K562 (cell line): ENCODE measurements around the gene FBN1. TPM values are rescaled to one million over a fixed set of nuclear protein-coding genes. Genes with fewer than 3 reads are reported as not detected.
A peak's percentile ranks its signal among the peaks of the same experiment; 100 is the strongest.

Source experiments
- ATAC-seq: fragments of 200-7000 bp; cut with Tn5 transposase; 3 replicates; pipeline ENCODE4 v1.9.1; 2020; ENCODE audit warnings: moderate library complexity
- BruUV-seq: library from RNA; stranded (reverse); fragments of 400-500 nt; replicated peaks from 2 replicates; lab custom pipeline; 2021; lab: Mats Ljungman, UMichigan
- CTCF ChIA-PET: fragments of 300-600 bp; formaldehyde crosslinking; extraction: SDS; loops from one replicate; lab custom pipeline; 2021; ENCODE audit warnings: low intra/inter-chr PET ratio; lab: Yijun Ruan, JAX
- POLR2A ChIA-PET: fragments of 300-600, 350-650 bp; sonication (Branson Sonifier 250); formaldehyde crosslinking; extraction: SDS; loops from one replicate; lab custom pipeline; 2021; ENCODE audit warnings: antibody characterized with exemption, inconsistent platforms; lab: Yijun Ruan, JAX
- DNase-seq, 4 experiments: peaks; one replicate each; pipeline versions ENCODE4 v3.0.0 to v3.0.0-alpha.2; 2011 to 2018; ENCODE audit warnings: low spot score in 3 of 4, mixed read lengths in 3 of 4; ENCODE audit errors: extremely low read depth in 1 of 4
- FAIRE-seq: peaks from 2 replicates; lab custom pipeline; 2011; peaks lifted over from hg19 to GRCh38; lab: Jason Lieb, UNC
- H2AFZ ChIP-seq: 2 replicates; pipeline ENCODE4 v1.6.0; 2011; ENCODE audit warnings: low read depth, low read length, control low read depth, inconsistent platforms
- H3K27ac ChIP-seq: fragments of 200-600 bp; 3 replicates; pipeline ENCODE4 v1.8.0; 2011; ENCODE audit warnings: low read depth, mild to moderate bottlenecking, control low read depth, inconsistent platforms, low read length, moderate library complexity, mixed read lengths; ENCODE audit errors: extremely low read depth
- H3K27me3 ChIP-seq, 2 experiments: fragments of 300-600 bp in 1 of 2; 2 replicates in 1 of 2; 3 replicates in 1 of 2; pipeline versions ENCODE4 v1.6.0 to v1.8.0; 2011; ENCODE audit warnings: inconsistent platforms in 2 of 2, low read length in 2 of 2, mild to moderate bottlenecking in 1 of 2, mixed read lengths in 1 of 2, moderate library complexity in 1 of 2; ENCODE audit not compliant: control insufficient read depth in 2 of 2, insufficient read depth in 2 of 2
- H3K36me3 ChIP-seq: fragments of 300-600 bp; 3 replicates; pipeline ENCODE4 v1.8.0; 2011; ENCODE audit warnings: mild to moderate bottlenecking, low read length, inconsistent platforms; ENCODE audit not compliant: control insufficient read depth, insufficient read depth
- H3K4me1 ChIP-seq, 2 experiments: fragments of 200-600 bp in 1 of 2; replicated peaks in 1 of 2; 2 replicates in 1 of 2; 3 replicates in 1 of 2; pipeline versions ENCODE4 v1.5.1 to v1.8.0; 2011; ENCODE audit warnings: inconsistent platforms in 2 of 2, low read length in 2 of 2, mild to moderate bottlenecking in 1 of 2, mixed read lengths in 1 of 2, moderate library complexity in 1 of 2; ENCODE audit not compliant: control insufficient read depth in 2 of 2, insufficient read depth in 2 of 2
- H3K4me2 ChIP-seq: 2 replicates; pipeline ENCODE4 v1.6.1; 2011; ENCODE audit warnings: low read length, control low read depth, inconsistent platforms, mixed read lengths; ENCODE audit not compliant: insufficient read depth
- H3K4me3 ChIP-seq: fragments of 200-600 bp; sonication (generic), shearing (Covaris generic); 2 replicates; pipeline ENCODE4 v1.5.1; 2016; ENCODE audit warnings: control low read depth, inconsistent platforms
- H3K79me2 ChIP-seq: fragments of 200-600 bp; 3 replicates; pipeline ENCODE4 v1.8.0; 2011; ENCODE audit warnings: low read length, inconsistent platforms; ENCODE audit not compliant: control insufficient read depth, insufficient read depth
- H3K9ac ChIP-seq, 2 experiments: 2 replicates each; pipeline versions ENCODE4 v1.6.0 to v1.6.1; 2011; ENCODE audit warnings: low read depth in 2 of 2, low read length in 2 of 2, control low read depth in 1 of 2, inconsistent platforms in 1 of 2, mild to moderate bottlenecking in 1 of 2, mixed read lengths in 1 of 2; ENCODE audit not compliant: insufficient read depth in 1 of 2
- H3K9me1 ChIP-seq: one replicate; pipeline ENCODE4 v1.6.0; 2011; ENCODE audit warnings: inconsistent platforms, mild to moderate bottlenecking, low read length, moderate library complexity; ENCODE audit not compliant: control insufficient read depth, insufficient read depth
- H3K9me3 ChIP-seq: replicated peaks from 2 replicates; pipeline ENCODE4 v1.5.1; 2011; ENCODE audit warnings: low read depth, low read length, inconsistent platforms; ENCODE audit not compliant: control insufficient read depth, insufficient read depth
- H4K20me1 ChIP-seq: replicated peaks from 2 replicates; pipeline ENCODE4 v1.6.1; 2011; ENCODE audit warnings: low read length, inconsistent platforms, mixed read lengths; ENCODE audit not compliant: control insufficient read depth, insufficient read depth
- CBFA2T3 ChIP-seq: fragments of 450-650 bp; IDR thresholded peaks from 2 replicates; pipeline ENCODE4 v1.6.1; 2017
- CBX2 ChIP-seq: fragments of 200-600 bp; sonication (generic); IDR thresholded peaks from one replicate; pipeline ENCODE4 v1.6.1; 2012; ENCODE audit warnings: mild to moderate bottlenecking, low read length, inconsistent platforms; ENCODE audit not compliant: insufficient read depth, poor library complexity, severe bottlenecking
- CEBPG ChIP-seq, 3 experiments: fragments of 200-800 bp in 1 of 3; sonication (Bioruptor generic) in 1 of 3; sonication (generic) in 1 of 3; formaldehyde crosslinking in 1 of 3; IDR thresholded peaks in 2 of 3; conservative IDR thresholded peaks in 1 of 3; 2 replicates each; pipeline versions ENCODE4 v1.6.1 to v1.8.0; 2016 to 2022; ENCODE audit warnings: missing compliant biosample characterization in 2 of 3, missing genetic modification characterization in 2 of 3, mild to moderate bottlenecking in 1 of 3, missing genetic modification reagents in 1 of 3
- E2F1 ChIP-seq: sonication (generic); formaldehyde crosslinking; IDR thresholded peaks from 2 replicates; pipeline ENCODE4 v1.8.1; 2023; ENCODE audit warnings: mild to moderate bottlenecking, missing genetic modification reagents, moderate library complexity
- FOSL1 ChIP-seq: fragments of 200-800 bp; sonication (Bioruptor generic); conservative IDR thresholded peaks from 2 replicates; pipeline ENCODE4 v1.6.1; 2016; ENCODE audit warnings: missing genetic modification characterization, missing compliant biosample characterization
- GTF2B ChIP-seq: IDR thresholded peaks from 2 replicates; pipeline ENCODE4 v1.6.1; 2011; ENCODE audit not compliant: insufficient read length; ENCODE audit errors: extremely low read depth
- HSF4 ChIP-seq: fragments of 250-450 bp; sonication (Bioruptor Pico); IDR thresholded peaks from 2 replicates; pipeline ENCODE4 v2.1.2; 2022; ENCODE audit warnings: mild to moderate bottlenecking, moderate library complexity, borderline replicate concordance
- JUN ChIP-seq, 2 experiments: sonication (generic) in 1 of 2; formaldehyde crosslinking in 1 of 2; IDR thresholded peaks; 2 replicates each; pipeline versions ENCODE4 v1.6.1 to v1.8.0; 2012 to 2022; ENCODE audit warnings: borderline replicate concordance in 2 of 2, mild to moderate bottlenecking in 2 of 2, improper control_type of control experiment in 1 of 2, low read depth in 1 of 2, low read length in 1 of 2, missing genetic modification reagents in 1 of 2
- JUND ChIP-seq, 2 experiments: IDR thresholded peaks; 2 replicates in 1 of 2; 3 replicates in 1 of 2; pipeline ENCODE4 v1.6.1; 2011; ENCODE audit warnings: borderline replicate concordance in 2 of 2, low read depth in 2 of 2, low read length in 2 of 2, improper control_type of control experiment in 1 of 2, missing biosample characterization in 1 of 2, missing genetic modification characterization in 1 of 2, missing genetic modification reagents in 1 of 2
- KDM2B ChIP-seq: fragments of 250-450 bp; sonication (Bioruptor Pico); IDR thresholded peaks from 2 replicates; pipeline ENCODE4 v1.8.0; 2021; ENCODE audit warnings: mild to moderate bottlenecking, moderate library complexity
- NRF1 ChIP-seq, 2 experiments: fragments of 450-650 bp; IDR thresholded peaks in 1 of 2; conservative IDR thresholded peaks in 1 of 2; 2 replicates each; pipeline ENCODE4 v1.6.1; 2014; ENCODE audit warnings: mild to moderate bottlenecking in 2 of 2
- PRMT5 ChIP-seq: sonication (generic); formaldehyde crosslinking; IDR thresholded peaks from 2 replicates; pipeline ENCODE4 v1.5.0; 2020; ENCODE audit warnings: missing genetic modification reagents
- RCOR1 ChIP-seq, 2 experiments: IDR thresholded peaks; 2 replicates each; pipeline ENCODE4 v1.6.1; 2012; ENCODE audit warnings: low read depth in 2 of 2, low read length in 2 of 2, borderline replicate concordance in 1 of 2, improper control_type of control experiment in 1 of 2
- VEZF1 ChIP-seq: fragments of 200-800 bp; sonication (Bioruptor generic); IDR thresholded peaks from 2 replicates; pipeline ENCODE4 v1.6.1; 2017; ENCODE audit warnings: missing genetic modification characterization, missing compliant biosample characterization
- XRCC5 ChIP-seq: fragments of 200-400 bp; formaldehyde crosslinking; IDR thresholded peaks from 2 replicates; pipeline ENCODE4 v1.6.1; 2017; ENCODE audit warnings: low read depth, mild to moderate bottlenecking, low read length
- ZC3H11A ChIP-seq: IDR thresholded peaks from 2 replicates; pipeline ENCODE4 v1.6.1; 2012; ENCODE audit warnings: low read depth, low read length, improper control_type of control experiment
- WGBS: fragments of 100-300 bp; shearing (Covaris generic); methylation state at CpG from one replicate; pipeline ENCODE4 v1.1.6; 2016; ENCODE audit warnings: low coverage, mixed read lengths; ENCODE audit not compliant: insufficient coverage; ENCODE audit errors: missing lambda C conversion rate; 5-methylcytosine and 5-hydroxymethylcytosine counted together
- in situ Hi-C: fragments of 300-500 bp; cut with MboI; formaldehyde crosslinking; loops from 4 replicates; pipeline ENCODE4 v1.15.0; 2018; ENCODE audit warnings: inconsistent platforms, mixed read lengths
- intact Hi-C: fragments of 100-400 bp; cut with micrococcal nuclease; formaldehyde crosslinking; loops from 2 replicates; pipeline ENCODE4 v1.14.2; 2022
- polyA plus RNA-seq, 8 experiments: library from polyadenylated mRNA; depleted of rRNA in 4 of 8; stranded (reverse) in 5 of 8; unstranded in 3 of 8; fragments of >200 nt; fragmentation: Nextera tagmentation in 2 of 8; fragmentation: Illumina TruSeq in 1 of 8; extraction: Ambion mirVana in 2 of 8; extraction: Trizol in 1 of 8; gene quantifications; 2 replicates each; pipeline versions ENCODE4 v1.2.1 to v1.2.3, GENCODE V29; 2011 to 2014; ENCODE audit warnings: inconsistent platforms in 1 of 8, missing spikeins in 1 of 8
- total RNA-seq, 7 experiments: library from RNA; depleted of rRNA in 6 of 7; stranded (reverse); fragments of >200 nt in 6 of 7; fragmentation: Illumina TruSeq in 2 of 7; extraction: Trizol in 2 of 7; gene quantifications; 2 replicates each; pipeline versions ENCODE4 v1.2.1 to v1.2.3, GENCODE V29; 2011 to 2021; ENCODE audit warnings: low replicate concordance in 1 of 7

FBN1 gene
- total and polyA plus RNA-seq, 9 of the 15 experiments (the other 6 are each of a cell fraction or from before 2014, with no cell fraction given) = 0.15 to 1.2 (median 0.60) TPM

- in situ Hi-C loops = loop anchor here (25.0 kb wide), 2 partner anchors 438 to 1763 kb away; partner anchors contain the start of gene CEP152
- no peak overlapping the region for H2AFZ ChIP-seq
- intact Hi-C loops = no loop called here
- 0 out of 2 replicates have a peak, but pooled peaks have one; percentile 45 for TF ChIP-seq JUN (IDR thresholded peaks at IDR 0.05; ENCODE audit: borderline replicate concordance, low read depth, low read length)
- TF ChIP-seq JUN (CRISPR knock-in tag; IDR thresholded peaks at IDR 0.05; ENCODE audit: borderline replicate concordance) = no peak
- TF ChIP-seq VEZF1 (CRISPR knock-in tag) = peak; percentile 48
- no peak for TF ChIP-seq E2F1 (CRISPR knock-in tag)
- TF ChIP-seq JUND (IDR thresholded peaks at IDR 0.05; ENCODE audit: borderline replicate concordance, low read depth, low read length) = peak; percentile 67; the same call in 1 of the 2 replicates
- peak; percentile 54; the same call in 1 of the 3 replicates for TF ChIP-seq JUND (tag; IDR thresholded peaks at IDR 0.05; ENCODE audit: borderline replicate concordance, low read depth, low read length)
- no peak for TF ChIP-seq GTF2B
- peak; percentile 26; the same call in 1 of the 2 replicates for TF ChIP-seq CBFA2T3
- TF ChIP-seq RCOR1 (IDR thresholded peaks at IDR 0.05; ENCODE audit: borderline replicate concordance in 1 of 2, low read depth in 2 of 2, low read length in 2 of 2) = 0 out of 4 replicates have a peak, but pooled peaks of 1 of the 2 experiments have one; percentile 17
- no peak for TF ChIP-seq XRCC5
- no peak for TF ChIP-seq CEBPG (CRISPR knock-in tag; IDR thresholded peaks at IDR 0.05)
- TF ChIP-seq CEBPG (tag; conservative IDR thresholded peaks at IDR 0.05 in 1 of 2, IDR thresholded peaks at IDR 0.05 in 1 of 2) = peak; percentile 60 to 70
- TF ChIP-seq CBX2 = no peak
- TF ChIP-seq ZC3H11A = no peak
- peak; percentile 59 for TF ChIP-seq FOSL1
- TF ChIP-seq NRF1 (conservative IDR thresholded peaks at IDR 0.05 in 1 of 2, IDR thresholded peaks at IDR 0.05 in 1 of 2) = peak; percentile 25 to 30; a peak in 3 of 4 replicates
- no peak for TF ChIP-seq HSF4
- TF ChIP-seq PRMT5 = no peak
- TF ChIP-seq KDM2B (CRISPR knock-in tag) = no peak
Observed at GRCh38 chr15:48373821-48374451, 271.6 kb downstream of the FBN1 start.

More at GRCh38 chr15:48373821-48374451, 271.6 kb downstream of the FBN1 start:
- H3K36me3 ChIP-seq = no peaks in the 10 kb centered on the region
- POLR2A ChIA-PET = no interaction called here
- peaks cover 4 to 8% of the 10 kb centered on the region in 2 experiments; a peak in 4 of 5 replicates for H3K27me3 ChIP-seq
- peak; percentile 76 for ATAC-seq
- H4K20me1 ChIP-seq = no peaks in the 10 kb centered on the region
- H3K79me2 ChIP-seq = no peaks in the 10 kb centered on the region
- H3K9me1 ChIP-seq = no peaks in the 10 kb centered on the region
- peak; percentile 56 for FAIRE-seq
- no TSS peak for BruUV-seq
- H3K4me3 ChIP-seq = no peak overlapping the region
- CTCF ChIA-PET = no interaction called here
- peak in 2 of 4 experiments; percentile 46 to 47 for DNase-seq
- no peak overlapping the region for H3K27ac ChIP-seq
- no peaks in the 10 kb centered on the region; the same call in 1 of the 2 replicates for H3K9me3 ChIP-seq
- peaks cover 4 to 6% of the 10 kb centered on the region in 2 experiments; a peak in 2 of 5 replicates for H3K4me1 ChIP-seq
- H3K4me2 ChIP-seq = peak overlapping the region; percentile 16; the same call in 1 of the 2 replicates
- H3K9ac ChIP-seq = no peak overlapping the region
- 0% methylated on average over 7 of the region's 10 CpGs for WGBS
